ENCODE results near the gene INPP5A.

Gene INPP5A

DNA sequence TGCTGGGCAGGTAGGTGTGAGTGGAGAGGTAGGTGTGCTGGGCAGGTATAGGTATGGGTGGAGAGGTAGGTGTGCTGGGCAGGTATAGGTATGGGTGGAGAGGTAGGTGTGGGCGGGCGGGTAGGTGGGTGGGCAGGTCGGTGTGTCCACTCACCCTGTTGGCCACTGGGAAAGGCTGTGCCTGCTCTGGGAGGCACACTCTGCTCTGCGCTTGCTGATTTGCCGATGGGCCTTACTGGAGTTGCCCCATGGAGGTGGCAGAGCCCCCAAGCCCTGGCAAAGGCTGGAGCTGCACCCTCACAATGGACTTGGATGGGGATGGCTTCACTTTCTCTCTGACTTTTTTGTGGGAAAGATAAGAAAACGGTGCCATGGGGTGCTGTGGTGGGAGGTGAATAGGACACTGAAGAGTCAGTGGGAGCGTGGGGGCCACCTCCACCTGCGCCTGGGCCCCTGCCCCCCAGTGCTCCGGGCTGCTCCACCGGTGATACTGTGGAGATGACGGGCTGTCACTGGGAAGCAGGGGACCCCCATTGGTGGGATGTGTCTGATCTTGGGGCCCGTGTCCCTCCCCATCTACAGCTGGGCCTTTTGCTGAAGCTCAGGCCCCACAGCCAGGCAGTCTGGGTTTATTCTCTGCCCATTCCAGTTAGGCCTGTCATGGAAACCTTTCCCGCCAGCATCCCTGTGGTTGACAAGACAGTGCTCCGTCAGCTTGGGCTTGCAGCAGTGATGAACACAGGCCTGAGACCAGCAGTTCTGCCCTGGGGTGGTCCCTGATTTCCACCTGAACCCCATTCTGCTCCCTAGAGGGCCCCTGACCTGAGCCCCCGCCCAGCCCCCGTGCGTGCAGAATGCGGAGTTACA is 173.4 kb downstream of the INPP5A start:
- Histone ChIP-seq H3K4me3 (ENCODE audit: low read length, poor library complexity, severe bottlenecking) (no peak overlapping the region), H3K9ac (ENCODE audit: low read depth, low read length, poor library complexity, severe bottlenecking) (no peak overlapping the region), H3F3A (ENCODE audit: low read depth) (no peaks in the 10 kb centered on the region), H3K36me3 (ENCODE audit: insufficient read depth, low read length) (peaks cover 38% of the 10 kb centered on the region; the same call in 1 of the 2 replicates), H3K9me3 (ENCODE audit: insufficient read depth, low read depth, low read length) (peaks cover 8% of the 10 kb centered on the region; the same call in 1 of the 2 replicates), H4K20me1 (ENCODE audit: insufficient read depth, low read length, poor library complexity, severe bottlenecking) (no peaks in the 10 kb centered on the region), H3K27me3 (ENCODE audit: insufficient read depth, low read length, poor library complexity, severe bottlenecking) (no peaks in the 10 kb centered on the region), H3K9me2 (replicated peaks; ENCODE audit: low read depth, low read length) (no peaks in the 10 kb centered on the region), H3K4me1 (ENCODE audit: insufficient read depth, low read length, poor library complexity, severe bottlenecking) (no peaks in the 10 kb centered on the region), H3K79me2 (ENCODE audit: insufficient read depth, low read length) (no peaks in the 10 kb centered on the region), H3K4me2 (ENCODE audit: low read depth, low read length, poor library complexity, severe bottlenecking) (no peak overlapping the region), H2AFZ (ENCODE audit: low read length) (no peak overlapping the region)
- TF ChIP-seq, protein P1, sequence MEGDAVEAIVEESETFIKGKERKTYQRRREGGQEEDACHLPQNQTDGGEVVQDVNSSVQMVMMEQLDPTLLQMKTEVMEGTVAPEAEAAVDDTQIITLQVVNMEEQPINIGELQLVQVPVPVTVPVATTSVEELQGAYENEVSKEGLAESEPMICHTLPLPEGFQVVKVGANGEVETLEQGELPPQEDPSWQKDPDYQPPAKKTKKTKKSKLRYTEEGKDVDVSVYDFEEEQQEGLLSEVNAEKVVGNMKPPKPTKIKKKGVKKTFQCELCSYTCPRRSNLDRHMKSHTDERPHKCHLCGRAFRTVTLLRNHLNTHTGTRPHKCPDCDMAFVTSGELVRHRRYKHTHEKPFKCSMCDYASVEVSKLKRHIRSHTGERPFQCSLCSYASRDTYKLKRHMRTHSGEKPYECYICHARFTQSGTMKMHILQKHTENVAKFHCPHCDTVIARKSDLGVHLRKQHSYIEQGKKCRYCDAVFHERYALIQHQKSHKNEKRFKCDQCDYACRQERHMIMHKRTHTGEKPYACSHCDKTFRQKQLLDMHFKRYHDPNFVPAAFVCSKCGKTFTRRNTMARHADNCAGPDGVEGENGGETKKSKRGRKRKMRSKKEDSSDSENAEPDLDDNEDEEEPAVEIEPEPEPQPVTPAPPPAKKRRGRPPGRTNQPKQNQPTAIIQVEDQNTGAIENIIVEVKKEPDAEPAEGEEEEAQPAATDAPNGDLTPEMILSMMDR (conservative IDR thresholded peaks at IDR 0.05; ENCODE audit: low read length), result no peak
- TF ChIP-seq EZH2phosphoT487 (IDR thresholded peaks at IDR 0.05; ENCODE audit: borderline replicate concordance), result no peak

DNA sequence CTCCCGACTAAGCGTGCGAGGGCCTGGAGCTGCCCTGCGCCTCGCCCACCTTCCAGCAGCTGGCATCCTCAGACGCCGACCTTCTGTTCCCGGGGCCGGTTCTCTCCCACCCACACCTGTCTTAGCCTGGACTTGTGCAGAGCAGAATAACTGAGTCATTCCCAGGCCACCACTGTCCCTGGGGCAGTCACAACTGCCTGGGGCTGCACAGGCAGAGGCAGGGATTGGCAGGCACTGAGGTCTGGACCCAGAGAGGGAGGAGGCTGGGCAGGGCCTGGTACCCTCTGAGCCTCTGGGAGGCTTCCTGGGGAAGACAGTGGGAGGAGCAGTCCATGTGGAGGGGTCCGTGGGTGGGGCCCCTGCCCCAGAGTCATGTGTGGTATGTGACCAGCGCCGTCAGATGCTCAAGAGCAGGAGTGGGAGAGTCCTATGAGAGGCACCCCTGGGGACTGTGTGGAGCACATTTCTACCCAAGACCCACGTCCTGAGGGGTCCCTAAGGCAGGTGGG is 174.1 kb downstream of the INPP5A start:
- H3K9me3 ChIP-seq (ENCODE audit: insufficient read depth, low read depth, low read length), result peaks cover 2% of the 10 kb centered on the region; the same call in 1 of the 2 replicates
- H2AFZ ChIP-seq (ENCODE audit: low read length), result no peak overlapping the region
- no peak overlapping the region for H3K4me3 ChIP-seq (ENCODE audit: low read length, poor library complexity, severe bottlenecking)
- H3K9me2 ChIP-seq (replicated peaks; ENCODE audit: low read depth, low read length), result no peaks in the 10 kb centered on the region
- TF ChIP-seq, protein P1 (conservative IDR thresholded peaks at IDR 0.05; ENCODE audit: low read length), result no peak
- TF ChIP-seq EZH2phosphoT487 (IDR thresholded peaks at IDR 0.05; ENCODE audit: borderline replicate concordance), result no peak
- peaks cover 37% of the 10 kb centered on the region; the same call in 1 of the 2 replicates for H3K36me3 ChIP-seq (ENCODE audit: insufficient read depth, low read length)
- no peaks in the 10 kb centered on the region for H3F3A ChIP-seq (ENCODE audit: low read depth)
- H4K20me1 ChIP-seq (ENCODE audit: insufficient read depth, low read length, poor library complexity, severe bottlenecking), result no peaks in the 10 kb centered on the region
- H3K79me2 ChIP-seq (ENCODE audit: insufficient read depth, low read length), result no peaks in the 10 kb centered on the region
- no peak overlapping the region for H3K9ac ChIP-seq (ENCODE audit: low read depth, low read length, poor library complexity, severe bottlenecking)
- H3K4me2 ChIP-seq (ENCODE audit: low read depth, low read length, poor library complexity, severe bottlenecking), result no peak overlapping the region
- H3K27me3 ChIP-seq (ENCODE audit: insufficient read depth, low read length, poor library complexity, severe bottlenecking), result no peaks in the 10 kb centered on the region
- no peaks in the 10 kb centered on the region for H3K4me1 ChIP-seq (ENCODE audit: insufficient read depth, low read length, poor library complexity, severe bottlenecking)

- no peak overlapping the region for H3K4me3 ChIP-seq (ENCODE audit: low read length, poor library complexity, severe bottlenecking)
- H3K4me2 ChIP-seq (ENCODE audit: low read depth, low read length, poor library complexity, severe bottlenecking), result no peak overlapping the region
- H3K36me3 ChIP-seq (ENCODE audit: insufficient read depth, low read length), result peaks cover 37% of the 10 kb centered on the region; the same call in 1 of the 2 replicates
- H3K9me2 ChIP-seq (replicated peaks; ENCODE audit: low read depth, low read length), result no peaks in the 10 kb centered on the region
- no peaks in the 10 kb centered on the region for H3K4me1 ChIP-seq (ENCODE audit: insufficient read depth, low read length, poor library complexity, severe bottlenecking)
- no peak overlapping the region for H2AFZ ChIP-seq (ENCODE audit: low read length)
- no peaks in the 10 kb centered on the region for H3K9me3 ChIP-seq (ENCODE audit: insufficient read depth, low read depth, low read length)
- H3K27me3 ChIP-seq (ENCODE audit: insufficient read depth, low read length, poor library complexity, severe bottlenecking), result no peaks in the 10 kb centered on the region
- H4K20me1 ChIP-seq (ENCODE audit: insufficient read depth, low read length, poor library complexity, severe bottlenecking), result no peaks in the 10 kb centered on the region
- no peak overlapping the region for H3K9ac ChIP-seq (ENCODE audit: low read depth, low read length, poor library complexity, severe bottlenecking)
- no peaks in the 10 kb centered on the region for H3F3A ChIP-seq (ENCODE audit: low read depth)
- no peak for TF ChIP-seq EZH2phosphoT487 (IDR thresholded peaks at IDR 0.05; ENCODE audit: borderline replicate concordance)
- TF ChIP-seq, protein P1 (conservative IDR thresholded peaks at IDR 0.05; ENCODE audit: low read length), result no peak
- H3K79me2 ChIP-seq (ENCODE audit: insufficient read depth, low read length), result no peaks in the 10 kb centered on the region
These were observed 174.7 kb downstream of the INPP5A start for GRCh38 chr10:132712291-132712690.

All from Loucy (cell line).